IMR-90 (cell line): ENCODE measurements around the gene TPSB2. TPM values are rescaled to one million over a fixed set of nuclear protein-coding genes. Genes with fewer than 3 reads are reported as not detected.

Experiments
- ATAC-seq: fragments of 200-7000 bp; cut with Tn5 transposase; 2 replicates; pipeline ENCODE4 v1.9.1; 2020; ENCODE audit warnings: low read depth, mild to moderate bottlenecking, moderate library complexity
- BruUV-seq: library from RNA; stranded (reverse); fragments of 400-500 nt; replicated peaks from 2 replicates; lab custom pipeline; 2021; lab: Mats Ljungman, UMichigan
- CTCF ChIA-PET: fragments of 300-600 bp; formaldehyde crosslinking; extraction: SDS; loops from one replicate; lab custom pipeline; 2021; ENCODE audit warnings: antibody characterized with exemption; lab: Yijun Ruan, JAX
- POLR2A ChIA-PET: fragments of 300-600 bp; sonication (Branson Sonifier 250); formaldehyde crosslinking; loops from one replicate; lab custom pipeline; 2022; ENCODE audit warnings: antibody characterized with exemption; ENCODE audit not compliant: unreplicated experiment; lab: Charles Lee
- DNase-seq: peaks from one replicate; pipeline ENCODE4 v3.0.0; 2013
- H2AFZ ChIP-seq: replicated peaks from 2 replicates; pipeline ENCODE3; 2013; ENCODE audit warnings: low read length, mild to moderate bottlenecking; ENCODE audit not compliant: poor library complexity
- H2AK5ac ChIP-seq: 2 replicates; pipeline ENCODE4 v1.6.1; 2013; ENCODE audit warnings: low read depth, low read length, inconsistent platforms
- H2AK9ac ChIP-seq: replicated peaks from 2 replicates; pipeline ENCODE3; 2013; ENCODE audit warnings: mild to moderate bottlenecking, low read depth, low read length, moderate library complexity; ENCODE audit not compliant: poor library complexity
- H2BK120ac ChIP-seq: 2 replicates; pipeline ENCODE4 v1.6.1; 2013; ENCODE audit warnings: low read depth, low read length, inconsistent platforms
- H2BK15ac ChIP-seq: 3 replicates; pipeline ENCODE4 v1.6.1; 2013; ENCODE audit warnings: low read depth, low read length, inconsistent platforms
- H2BK20ac ChIP-seq: 2 replicates; pipeline ENCODE4 v1.6.1; 2013; ENCODE audit warnings: low read depth, mild to moderate bottlenecking, inconsistent platforms, low read length, moderate library complexity
- H2BK5ac ChIP-seq: 2 replicates; pipeline ENCODE4 v1.6.1; 2013; ENCODE audit warnings: mild to moderate bottlenecking, low read depth, low read length, inconsistent platforms; ENCODE audit not compliant: poor library complexity, severe bottlenecking
- H3K14ac ChIP-seq: replicated peaks from 2 replicates; pipeline ENCODE4 v1.6.1; 2013; ENCODE audit warnings: low read depth, low read length, inconsistent platforms
- H3K18ac ChIP-seq: 2 replicates; pipeline ENCODE4 v1.6.1; 2013; ENCODE audit warnings: low read depth, low read length, control low read depth
- H3K23ac ChIP-seq: 2 replicates; pipeline ENCODE4 v1.6.1; 2013; ENCODE audit warnings: low read depth, low read length, inconsistent platforms
- H3K27ac ChIP-seq: 2 replicates; pipeline ENCODE4 v1.5.1; 2013; ENCODE audit warnings: mild to moderate bottlenecking, control low read depth, low read length; ENCODE audit not compliant: insufficient read depth
- H3K27me3 ChIP-seq: 2 replicates; pipeline ENCODE4 v1.6.1; 2013; ENCODE audit warnings: low read length; ENCODE audit not compliant: control insufficient read depth, insufficient read depth
- H3K36me3 ChIP-seq: 2 replicates; pipeline ENCODE4 v1.6.1; 2013; ENCODE audit warnings: low read length, mixed read lengths; ENCODE audit not compliant: control insufficient read depth, insufficient read depth
- H3K4ac ChIP-seq: 2 replicates; pipeline ENCODE4 v1.6.1; 2013; ENCODE audit warnings: low read depth, low read length, inconsistent platforms
- H3K4me1 ChIP-seq: 2 replicates; pipeline ENCODE4 v1.6.1; 2013; ENCODE audit warnings: low read length, mixed read lengths; ENCODE audit not compliant: control insufficient read depth, insufficient read depth
- H3K4me2 ChIP-seq: 2 replicates; pipeline ENCODE4 v1.6.1; 2013; ENCODE audit warnings: low read depth, mild to moderate bottlenecking, control low read depth, low read length, moderate library complexity
- H3K4me3 ChIP-seq: 2 replicates; pipeline ENCODE4 v1.5.1; 2013; ENCODE audit warnings: low read depth, mild to moderate bottlenecking, control low read depth, low read length, moderate library complexity; ENCODE audit not compliant: insufficient read depth
- H3K56ac ChIP-seq: 2 replicates; pipeline ENCODE4 v1.6.1; 2013; ENCODE audit warnings: low read length, inconsistent platforms; ENCODE audit not compliant: insufficient read depth; ENCODE audit errors: extremely low read depth
- H3K79me1 ChIP-seq, 2 experiments: 2 replicates each; pipeline ENCODE4 v1.6.1; 2013; ENCODE audit warnings: low read length in 2 of 2, inconsistent platforms in 1 of 2, low read depth in 1 of 2
- H3K9ac ChIP-seq: 2 replicates; pipeline ENCODE4 v1.6.1; 2013; ENCODE audit warnings: low read depth, low read length, control low read depth
- H3K9me1 ChIP-seq: 2 replicates; pipeline ENCODE4 v1.6.1; 2013; ENCODE audit warnings: low read length, inconsistent platforms; ENCODE audit not compliant: insufficient read depth
- H3K9me3 ChIP-seq: 2 replicates; pipeline ENCODE4 v1.6.1; 2013; ENCODE audit warnings: low read length; ENCODE audit not compliant: control insufficient read depth, insufficient read depth
- H4K20me1 ChIP-seq: 2 replicates; pipeline ENCODE4 v1.6.1; 2013; ENCODE audit warnings: low read length, inconsistent platforms; ENCODE audit not compliant: insufficient read depth
- H4K5ac ChIP-seq: 2 replicates; pipeline ENCODE4 v1.6.1; 2013; ENCODE audit warnings: mild to moderate bottlenecking, low read depth, low read length, control low read depth
- H4K8ac ChIP-seq, 2 experiments: 2 replicates each; pipeline ENCODE4 v1.6.1; 2013; ENCODE audit warnings: low read depth in 2 of 2, low read length in 2 of 2, control low read depth in 1 of 2, inconsistent platforms in 1 of 2
- H4K91ac ChIP-seq: 2 replicates; pipeline ENCODE4 v1.6.1; 2013; ENCODE audit warnings: low read depth, low read length, inconsistent platforms; ENCODE audit not compliant: insufficient read depth
- CHD1 ChIP-seq: IDR thresholded peaks from 2 replicates; pipeline ENCODE4 v1.6.1; 2012; ENCODE audit warnings: low read depth, low read length, improper control_type of control experiment
- MAZ ChIP-seq: IDR thresholded peaks from 2 replicates; pipeline ENCODE4 v1.6.1; 2012; ENCODE audit warnings: low read depth, mild to moderate bottlenecking, low read length, improper control_type of control experiment, moderate library complexity, borderline replicate concordance
- MXI1 ChIP-seq: IDR thresholded peaks from 2 replicates; pipeline ENCODE4 v1.6.1; 2012; ENCODE audit warnings: low read depth, mild to moderate bottlenecking, low read length, moderate library complexity, borderline replicate concordance
- POLR2A ChIP-seq: IDR thresholded peaks from 2 replicates; pipeline ENCODE4 v1.6.1; 2012; ENCODE audit warnings: mild to moderate bottlenecking, low read depth, low read length
- RAD21 ChIP-seq: IDR thresholded peaks from 2 replicates; pipeline ENCODE4 v1.6.1; 2012; ENCODE audit warnings: low read length, improper control_type of control experiment
- RFX5 ChIP-seq: IDR thresholded peaks from 2 replicates; pipeline ENCODE4 v1.8.0; 2012; ENCODE audit warnings: low read depth, mild to moderate bottlenecking, low read length, moderate library complexity
- SMC3 ChIP-seq: fragments of 150-350 bp; IDR thresholded peaks from 2 replicates; pipeline ENCODE4 v1.6.1; 2016; ENCODE audit warnings: low read depth, mild to moderate bottlenecking, antibody characterized with exemption, low read length, moderate library complexity
- WGBS, 2 experiments: methylation state at CpG; one replicate each; pipeline versions ENCODE4 v1.1.5 to v1.1.7; 2013; ENCODE audit warnings: missing lambda C conversion rate in 2 of 2; ENCODE audit not compliant: insufficient read length in 1 of 2; ENCODE audit errors: extremely low coverage in 2 of 2; 5-methylcytosine and 5-hydroxymethylcytosine counted together
- dilution Hi-C: fragments of 300-500 bp; cut with HindIII; formaldehyde crosslinking; loops from one replicate; pipeline ENCODE4 v1.14.3; 2018; ENCODE audit warnings: low sequenced_read_pairs; ENCODE audit not compliant: unreplicated experiment
- in situ Hi-C: fragments of 300-500 bp; cut with MboI; formaldehyde crosslinking; loops from 3 replicates; pipeline ENCODE4 v1.14.3; 2019; ENCODE audit warnings: low sequenced_read_pairs, inconsistent platforms, mixed read lengths
- intact Hi-C: fragments of 100-400 bp; cut with micrococcal nuclease; formaldehyde crosslinking; loops from 2 replicates; pipeline ENCODE4 v1.10.0; 2022
- polyA plus RNA-seq, 3 experiments: library from polyadenylated mRNA; depleted of rRNA; stranded (reverse); fragments of >200 nt; gene quantifications; 2 replicates each; pipeline ENCODE4 v1.2.3, GENCODE V29; 2012; ENCODE audit warnings: low replicate concordance in 1 of 3
- total RNA-seq: library from RNA; depleted of rRNA; stranded (reverse); fragments of >200 nt; gene quantifications from 2 replicates; pipeline ENCODE4 v1.2.3, GENCODE V29; 2012
- TF ChIP-seq, protein P1 (sequence below): fragments of 150-350 bp; IDR thresholded peaks from 2 replicates; pipeline ENCODE4 v1.6.1; 2017; ENCODE audit warnings: mild to moderate bottlenecking, antibody characterized with exemption, low read length, low read depth
- TF ChIP-seq, protein P2 (sequence below): fragments of 150-350 bp; IDR thresholded peaks from 2 replicates; pipeline ENCODE4 v1.6.1; 2016; ENCODE audit warnings: low read depth, mild to moderate bottlenecking, low read length, moderate library complexity, borderline replicate concordance

TPSB2 gene
- total and polyA plus RNA-seq, 2 of the 4 experiments (the other 2 are of a cell fraction): not detected

DNA sequence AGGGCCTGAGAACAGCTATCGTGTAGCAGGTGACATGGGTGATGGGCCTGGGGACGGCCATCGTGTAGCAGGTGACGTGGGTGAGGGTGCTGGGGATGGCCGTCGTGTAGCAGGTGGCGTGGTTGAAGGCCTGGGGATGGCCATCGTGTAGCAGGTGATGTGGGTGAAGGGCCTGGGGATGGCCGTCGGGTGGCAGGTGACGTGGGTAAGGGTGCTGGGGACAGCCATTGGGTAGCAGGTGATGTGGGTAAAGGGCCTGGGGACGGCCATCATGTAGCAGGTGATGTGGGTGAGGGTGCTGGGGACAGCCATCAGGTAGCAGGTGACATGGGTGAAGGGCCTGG is 41.4 kb upstream of the TPSB2 start:
- Histone ChIP-seq H3K4me1 (no peaks in the 10 kb centered on the region), H2AK5ac (no peak overlapping the region), H3K9me1 (no peaks in the 10 kb centered on the region), H3K14ac (no peak overlapping the region), H2BK5ac (no peak overlapping the region), H3K9ac (no peak overlapping the region), H3K23ac (no peak overlapping the region), H3K9me3 (peaks cover 2% of the 10 kb centered on the region; the same call in 1 of the 2 replicates), H2BK120ac (no peak overlapping the region), H3K4ac (no peak overlapping the region), H4K5ac (no peak overlapping the region), H3K18ac (no peak overlapping the region), H3K56ac (no peak overlapping the region), H2BK15ac (no peak overlapping the region), H3K36me3 (no peaks in the 10 kb centered on the region), H3K27me3 (peaks cover 24% of the 10 kb centered on the region), H2BK20ac (no peak overlapping the region), H2AK9ac (no peak overlapping the region), H4K91ac (no peak overlapping the region), H4K20me1 (no peaks in the 10 kb centered on the region), H2AFZ (no peak overlapping the region), H3K4me2 (no peak overlapping the region), H3K79me1 (no peaks in the 10 kb centered on the region), H3K27ac (no peak overlapping the region), H4K8ac (no peak overlapping the region), H3K4me3 (no peak overlapping the region)
- dilution Hi-C loops: no loop called here
- TF ChIP-seq, protein P1, sequence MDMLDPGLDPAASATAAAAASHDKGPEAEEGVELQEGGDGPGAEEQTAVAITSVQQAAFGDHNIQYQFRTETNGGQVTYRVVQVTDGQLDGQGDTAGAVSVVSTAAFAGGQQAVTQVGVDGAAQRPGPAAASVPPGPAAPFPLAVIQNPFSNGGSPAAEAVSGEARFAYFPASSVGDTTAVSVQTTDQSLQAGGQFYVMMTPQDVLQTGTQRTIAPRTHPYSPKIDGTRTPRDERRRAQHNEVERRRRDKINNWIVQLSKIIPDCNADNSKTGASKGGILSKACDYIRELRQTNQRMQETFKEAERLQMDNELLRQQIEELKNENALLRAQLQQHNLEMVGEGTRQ: no peak
- TF ChIP-seq, protein P2, sequence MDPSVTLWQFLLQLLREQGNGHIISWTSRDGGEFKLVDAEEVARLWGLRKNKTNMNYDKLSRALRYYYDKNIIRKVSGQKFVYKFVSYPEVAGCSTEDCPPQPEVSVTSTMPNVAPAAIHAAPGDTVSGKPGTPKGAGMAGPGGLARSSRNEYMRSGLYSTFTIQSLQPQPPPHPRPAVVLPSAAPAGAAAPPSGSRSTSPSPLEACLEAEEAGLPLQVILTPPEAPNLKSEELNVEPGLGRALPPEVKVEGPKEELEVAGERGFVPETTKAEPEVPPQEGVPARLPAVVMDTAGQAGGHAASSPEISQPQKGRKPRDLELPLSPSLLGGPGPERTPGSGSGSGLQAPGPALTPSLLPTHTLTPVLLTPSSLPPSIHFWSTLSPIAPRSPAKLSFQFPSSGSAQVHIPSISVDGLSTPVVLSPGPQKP: no peak
- TF ChIP-seq RFX5 (no peak), MXI1 (no peak), POLR2A (no peak), RAD21 (no peak), CHD1 (no peak), SMC3 (no peak), MAZ (no peak)
- intact Hi-C loops: no loop called here
- CTCF ChIA-PET: no interaction called here
- in situ Hi-C loops: no loop called here
- BruUV-seq: no TSS peak
- POLR2A ChIA-PET: no interaction called here
- WGBS, 2 experiments: 84% methylated on average over 8 of the region's 12 CpGs; no CpG with 5 or more reads in 1 of the 2 experiments
- ATAC-seq (no peak), DNase-seq (no peak)
